KOPT-K1 (cell line): Measurements from ENCODE around the gene PRKRA.
"Not testable (repeated sequence)": the region's sequence is repeated elsewhere in the genome, so short reads cannot be mapped to it uniquely, and the experiment has no call there.

Experiments
- H3K27ac ChIP-seq: fragments of 200-600 bp; sonication (generic); 2 replicates; pipeline ENCODE4 v1.5.1; 2016; ENCODE audit warnings: antibody characterized with exemption, mild to moderate bottlenecking, low read depth, low read length; ENCODE audit not compliant: poor library complexity, severe bottlenecking
- H3K36me3 ChIP-seq: fragments of 200-600 bp; sonication (generic); 2 replicates; pipeline ENCODE4 v1.5.1; 2017; ENCODE audit warnings: antibody characterized with exemption, mild to moderate bottlenecking, low read length, moderate library complexity; ENCODE audit not compliant: insufficient read depth
- H3K9me3 ChIP-seq: fragments of 200-600 bp; sonication (generic); 2 replicates; pipeline ENCODE4 v1.5.1; 2017; ENCODE audit warnings: antibody characterized with exemption, low read length, mild to moderate bottlenecking; ENCODE audit not compliant: insufficient read depth, poor library complexity, severe bottlenecking

Gene PRKRA

GRCh38 chr2:178477443-178478129 lies 26.6 kb upstream of the PRKRA start:
- no peaks in the 10 kb centered on the region for H3K36me3 ChIP-seq
- peak overlapping the region; percentile 69 for H3K27ac ChIP-seq
- no peaks in the 10 kb centered on the region for H3K9me3 ChIP-seq

GRCh38 chr2:178476477-178476876 lies 25.5 kb upstream of the PRKRA start:
- H3K36me3 ChIP-seq, result no peaks in the 10 kb centered on the region
- H3K9me3 ChIP-seq, result no peaks in the 10 kb centered on the region
- H3K27ac ChIP-seq, result no peak overlapping the region

DNA sequence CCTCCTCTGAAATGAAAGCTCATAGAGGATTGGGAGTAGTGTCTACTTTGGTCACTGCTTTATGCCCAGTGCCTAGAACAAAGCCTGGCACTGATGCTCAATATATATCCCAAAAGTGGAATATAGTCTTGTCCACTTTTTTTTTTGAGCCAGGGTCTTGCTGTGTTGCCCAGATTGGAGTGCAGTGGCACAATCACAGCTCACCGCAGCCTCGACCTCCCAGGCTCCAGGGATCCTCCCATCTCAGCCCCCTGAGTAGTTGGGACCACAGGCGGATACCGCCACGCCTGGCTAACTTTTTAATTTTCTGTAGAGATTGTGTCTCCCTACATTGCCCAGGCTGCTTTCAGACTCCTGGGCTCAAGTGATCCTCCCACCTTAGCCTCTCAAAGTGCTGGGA lies 23.6 kb upstream of the PRKRA start:
- H3K27ac ChIP-seq, result no peak overlapping the region
- H3K36me3 ChIP-seq, result no peaks in the 10 kb centered on the region; the same call in 1 of the 2 replicates
- no peaks in the 10 kb centered on the region for H3K9me3 ChIP-seq

DNA sequence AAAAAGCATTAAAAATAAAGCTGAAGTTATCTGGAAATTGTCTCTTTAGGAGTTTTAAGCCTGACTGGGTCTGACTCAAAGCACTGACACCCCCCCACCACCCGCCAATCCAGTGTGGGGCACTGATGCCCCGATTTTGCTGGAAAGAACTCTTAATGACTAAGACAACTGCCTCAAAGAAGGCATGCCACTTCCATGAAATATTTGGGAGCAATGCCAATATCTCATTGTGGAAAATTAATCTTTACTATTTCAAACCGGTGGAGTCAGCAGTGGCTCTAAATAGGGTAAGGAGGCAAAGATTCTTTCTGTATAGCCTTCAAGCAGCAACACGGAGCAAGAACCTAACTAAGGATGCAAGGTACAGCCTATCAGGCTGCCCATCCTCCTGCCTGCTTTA lies 23.0 kb upstream of the PRKRA start:
- Histone ChIP-seq H3K36me3 (no peaks in the 10 kb centered on the region; the same call in 1 of the 2 replicates), H3K9me3 (no peaks in the 10 kb centered on the region)

GRCh38 chr2:178473373-178473772 lies 22.4 kb upstream of the PRKRA start:
- no peak overlapping the region for H3K27ac ChIP-seq
- H3K36me3 ChIP-seq, result no peaks in the 10 kb centered on the region; the same call in 1 of the 2 replicates
- no peaks in the 10 kb centered on the region for H3K9me3 ChIP-seq

More for the DNA sequence above, 23.0 kb upstream of the PRKRA start:
- no peak overlapping the region for H3K27ac ChIP-seq

DNA sequence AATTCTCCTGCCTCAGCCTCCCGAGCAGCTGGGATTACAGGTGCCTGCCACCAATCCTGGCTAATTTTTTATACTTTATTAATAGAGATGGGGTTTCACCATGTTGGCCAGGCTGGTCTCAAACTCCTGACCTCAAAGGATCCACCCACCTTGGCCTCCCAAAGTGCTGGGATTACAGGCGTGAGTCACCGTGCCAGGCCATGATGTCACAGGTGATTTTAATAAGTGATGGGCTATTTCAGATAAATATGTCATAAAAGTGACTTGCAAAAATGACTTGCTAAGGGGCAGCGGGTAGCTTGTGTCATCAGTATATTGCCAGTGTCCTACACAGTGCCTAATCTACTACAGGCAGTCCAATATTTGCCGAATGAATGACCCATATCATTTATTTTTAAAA lies 20.3 kb upstream of the PRKRA start:
- not testable (repeated sequence) for H3K9me3 ChIP-seq, H3K27ac ChIP-seq, H3K36me3 ChIP-seq

DNA sequence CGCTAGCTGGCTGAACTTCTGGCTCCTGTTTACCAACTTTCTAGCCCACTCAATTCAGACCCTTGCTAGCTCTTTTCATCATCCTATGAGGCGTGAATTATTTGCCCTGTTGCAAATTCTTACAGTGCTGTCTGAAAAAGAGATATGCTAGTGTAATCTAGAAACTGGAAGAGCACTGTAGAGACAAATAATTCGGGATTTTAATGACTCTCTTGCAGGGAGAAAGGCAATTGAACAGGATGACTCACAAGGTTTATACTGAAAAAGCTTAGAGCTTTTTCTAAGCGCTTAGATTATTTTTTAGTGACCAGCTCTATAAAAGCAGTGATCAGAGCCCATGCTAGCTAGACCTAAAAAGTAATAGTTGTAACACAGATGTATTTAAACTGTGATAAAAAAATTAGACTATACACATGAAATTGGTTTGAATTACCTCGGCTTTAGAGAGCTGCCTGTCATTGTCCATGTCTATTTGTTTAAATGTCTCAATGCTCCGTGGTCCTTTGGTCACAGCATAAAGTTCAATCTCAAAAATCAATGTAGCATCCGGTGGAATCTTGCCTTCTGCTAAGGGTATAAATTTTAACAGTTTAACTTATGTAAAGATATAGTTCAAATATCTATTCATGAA lies 18.4 kb upstream of the PRKRA start:
- Histone ChIP-seq H3K27ac (no peak overlapping the region), H3K36me3 (peaks cover 7% of the 10 kb centered on the region; the same call in 1 of the 2 replicates), H3K9me3 (no peaks in the 10 kb centered on the region)

DNA sequence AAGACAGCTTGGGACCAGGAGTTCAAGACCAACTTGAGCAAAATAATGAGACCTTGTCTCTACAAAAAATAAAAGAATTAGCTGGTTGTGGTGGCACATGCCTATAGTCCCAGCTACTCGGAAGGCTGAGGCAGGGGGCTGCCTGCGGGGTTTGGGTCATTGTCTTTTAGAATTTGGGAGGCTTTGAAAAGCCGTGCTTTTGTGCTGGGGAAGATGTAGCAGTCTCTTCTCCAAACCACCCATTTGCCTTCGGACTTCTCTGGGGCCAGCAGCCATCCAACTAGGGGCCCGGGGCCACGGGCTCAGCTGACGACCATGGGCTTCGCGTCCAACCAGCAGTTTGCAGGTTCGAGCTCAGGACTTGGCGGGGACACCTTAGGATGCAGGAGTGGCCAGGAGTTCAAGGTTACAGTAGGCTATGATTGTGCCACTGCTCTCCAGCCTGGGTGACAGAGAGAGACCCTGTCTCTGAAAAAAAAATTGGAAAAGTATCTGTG lies 6.5 kb upstream of the PRKRA start:
- H3K9me3 ChIP-seq, result no peaks in the 10 kb centered on the region
- no peak overlapping the region for H3K27ac ChIP-seq
- no peaks in the 10 kb centered on the region for H3K36me3 ChIP-seq

GRCh38 chr2:178455947-178456346 lies 5.0 kb upstream of the PRKRA start:
- no peak overlapping the region for H3K27ac ChIP-seq
- no peaks in the 10 kb centered on the region for H3K36me3 ChIP-seq
- H3K9me3 ChIP-seq, result no peaks in the 10 kb centered on the region

GRCh38 chr2:178452870-178453269 lies 1.9 kb upstream of the PRKRA start:
- Histone ChIP-seq H3K36me3 (peaks cover 17% of the 10 kb centered on the region), H3K27ac (no peak overlapping the region), H3K9me3 (no peaks in the 10 kb centered on the region)

DNA sequence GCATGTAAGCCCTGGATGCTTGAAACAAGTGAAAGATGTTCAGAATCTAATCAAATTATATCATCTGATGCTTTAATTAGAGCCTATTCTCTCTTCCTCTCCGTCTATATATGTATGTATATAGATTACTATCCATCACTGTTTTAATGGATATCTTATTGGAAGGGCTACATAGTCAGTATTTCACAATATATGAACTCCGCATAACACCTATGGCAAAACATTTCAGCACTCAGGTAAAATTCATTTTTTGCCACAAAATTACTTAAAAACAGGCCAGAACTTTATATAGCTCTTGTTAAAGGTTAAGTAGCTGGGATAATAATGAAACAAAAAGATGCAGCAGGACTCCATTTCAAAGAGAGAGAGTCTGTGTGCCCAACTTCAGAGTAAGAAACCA lies 1.4 kb upstream of the PRKRA start:
- Histone ChIP-seq H3K27ac (no peak overlapping the region), H3K9me3 (no peaks in the 10 kb centered on the region), H3K36me3 (peaks cover 22% of the 10 kb centered on the region)

- peaks cover 40% of the 10 kb centered on the region for H3K36me3 ChIP-seq
- H3K27ac ChIP-seq, result peak overlapping the region; percentile 95
- no peaks in the 10 kb centered on the region for H3K9me3 ChIP-seq
These were observed 526 bp downstream of the PRKRA start for GRCh38 chr2:178450524-178450773.

DNA sequence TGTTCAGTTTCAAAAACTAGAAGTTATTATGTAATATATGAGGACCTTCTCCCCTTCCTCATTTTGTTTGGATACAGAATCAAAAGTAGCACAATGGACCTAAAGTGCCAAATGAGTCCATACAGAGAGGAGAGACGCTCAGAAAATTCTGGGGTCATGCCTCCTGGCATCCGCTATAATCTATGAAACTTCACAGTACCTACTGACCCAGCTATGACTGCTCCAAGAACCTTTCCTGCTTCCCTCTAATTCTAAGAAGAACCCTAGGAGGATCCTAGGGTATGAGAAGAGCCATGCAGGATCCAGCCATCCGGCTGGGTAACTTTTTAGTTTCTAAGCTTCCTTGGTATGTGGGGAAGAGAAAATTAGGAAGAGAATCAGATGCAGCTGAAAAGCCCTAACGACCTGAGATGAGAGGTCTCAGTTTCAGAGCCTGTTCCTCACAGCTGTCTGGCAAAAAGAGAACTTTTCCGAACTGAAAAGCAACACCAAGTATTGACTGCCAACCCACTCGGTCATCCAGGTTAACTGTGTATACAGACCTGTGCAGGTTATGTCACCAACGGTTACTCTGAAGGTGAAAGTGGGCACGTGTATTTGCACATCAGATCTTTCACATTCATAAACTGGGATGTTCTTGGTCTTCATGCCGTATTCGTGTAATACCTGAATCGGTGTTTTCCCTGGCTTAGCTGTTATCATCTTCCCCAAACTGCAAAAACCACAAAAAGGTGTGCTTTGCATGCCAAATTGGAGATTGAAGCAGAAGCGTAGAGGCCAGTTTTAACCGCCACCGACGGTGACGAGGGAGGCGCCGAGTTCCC lies 1.1 kb downstream of the PRKRA start:
- H3K9me3 ChIP-seq, result no peaks in the 10 kb centered on the region
- peaks cover 46% of the 10 kb centered on the region for H3K36me3 ChIP-seq
- peak overlapping the region; percentile 95 for H3K27ac ChIP-seq

DNA sequence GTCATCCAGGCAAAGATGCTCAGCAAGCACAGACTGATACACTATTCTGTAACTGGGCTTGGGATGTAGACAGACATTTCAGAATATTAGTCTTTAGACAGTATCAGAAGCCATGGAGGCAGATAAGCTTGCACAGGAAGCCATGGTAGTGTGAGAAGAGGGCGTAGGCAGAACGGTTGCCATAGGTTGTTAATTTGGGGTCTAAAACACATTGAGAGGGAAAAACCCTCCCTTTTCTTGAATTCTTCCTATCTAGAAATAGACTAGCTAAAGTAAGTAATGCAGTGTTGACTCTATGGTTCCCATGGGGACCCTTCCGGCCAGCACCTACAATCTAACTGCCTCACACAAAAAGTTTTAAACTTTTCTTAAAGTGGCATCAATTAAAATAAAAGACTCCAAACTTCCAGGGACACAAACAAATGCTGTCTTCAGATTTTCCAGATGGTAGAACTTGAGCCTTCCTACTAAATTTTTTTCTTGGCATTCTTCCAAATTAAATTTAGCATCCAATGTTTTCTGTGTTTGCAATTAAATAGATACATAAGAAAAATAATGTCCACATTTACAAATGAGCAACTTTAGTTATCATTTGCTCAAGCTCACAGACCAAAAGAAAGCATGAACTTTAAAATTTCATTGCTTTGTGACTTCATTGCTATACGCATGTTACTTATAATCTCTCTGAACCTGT lies 1.9 kb downstream of the PRKRA start:
- peak overlapping the region; percentile 95 for H3K27ac ChIP-seq
- H3K36me3 ChIP-seq, result peaks cover 54% of the 10 kb centered on the region
- H3K9me3 ChIP-seq, result no peaks in the 10 kb centered on the region

GRCh38 chr2:178441426-178441825 lies 9.5 kb downstream of the PRKRA start:
- no peak overlapping the region for H3K27ac ChIP-seq
- no peaks in the 10 kb centered on the region for H3K9me3 ChIP-seq
- H3K36me3 ChIP-seq, result peaks cover 100% of the 10 kb centered on the region
